Peyer's patch (tissue), 4 donors: ENCODE results near the gene ELAVL1.

ENCODE experiments used
- CTCF ChIP-seq, 6 experiments: fragments of 450-650 bp in 4 of 6; fragments of 200-600 bp in 2 of 6; sonication (generic) in 1 of 6; IDR thresholded peaks; one replicate each; pipeline ENCODE4 v1.5.1; 2017 to 2019; ENCODE audit warnings: antibody characterized with exemption in 6 of 6, mild to moderate bottlenecking in 3 of 6, moderate library complexity in 1 of 6
- POLR2A ChIP-seq, 2 donors: fragments of 450-650 bp; IDR thresholded peaks; one replicate each; pipeline ENCODE4 v1.5.1; 2017; ENCODE audit warnings: antibody characterized with exemption in 2 of 2, mild to moderate bottlenecking in 2 of 2, moderate library complexity in 2 of 2

DNA sequence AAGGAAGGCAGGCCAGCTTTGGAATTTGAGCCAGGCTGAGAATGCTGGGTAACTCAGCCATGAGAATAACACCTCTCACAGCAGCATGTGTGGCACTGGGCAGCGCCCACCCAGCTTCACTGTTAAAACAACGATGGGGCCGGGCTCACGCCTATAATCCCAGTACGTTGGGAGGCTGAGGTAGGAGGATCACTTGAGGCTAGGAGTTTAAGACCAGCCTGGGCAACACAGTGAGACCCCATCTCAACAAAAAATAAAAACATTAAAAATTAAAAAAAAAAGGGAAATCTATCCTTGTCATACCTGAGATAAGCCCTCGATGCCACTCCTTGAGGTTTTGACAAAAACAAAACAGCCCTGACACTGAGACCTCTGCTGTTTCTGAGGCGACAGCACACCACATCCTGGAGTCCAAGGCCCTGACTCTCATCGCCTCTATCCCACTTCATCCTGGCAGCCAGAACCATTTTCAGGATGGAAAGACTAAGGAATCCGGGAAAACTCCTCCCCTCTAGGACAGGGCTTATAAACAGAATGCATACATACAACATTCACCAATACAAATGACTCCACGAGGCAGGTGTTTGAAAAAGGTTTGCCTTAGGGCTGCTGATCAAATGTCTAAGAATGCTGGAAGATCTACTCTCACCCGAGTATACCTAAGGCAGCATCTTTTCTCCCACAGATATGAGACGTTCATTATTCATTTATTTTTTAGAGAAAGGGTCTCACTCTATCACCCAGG is 39.3 kb downstream of the ELAVL1 start:
- TF ChIP-seq POLR2A (IDR thresholded peaks at IDR 0.05), result no peak
- TF ChIP-seq CTCF (IDR thresholded peaks at IDR 0.05), result no peak
